GM23248 (cell line): ENCODE results near the gene ARHGAP44.

Experiments used
- EZH2 ChIP-seq: fragments of 200-600 bp; sonication (generic); IDR thresholded peaks from 2 replicates; pipeline ENCODE4 v1.6.1; 2018; ENCODE audit warnings: antibody characterized with exemption, mild to moderate bottlenecking; ENCODE audit not compliant: insufficient read depth, poor library complexity, severe bottlenecking
- EZH2phosphoT487 ChIP-seq: fragments of 200-600 bp; sonication (generic); IDR thresholded peaks from 2 replicates; pipeline ENCODE4 v1.6.1; 2018; ENCODE audit warnings: antibody characterized with exemption, moderate library complexity, mild to moderate bottlenecking, low read depth; ENCODE audit not compliant: insufficient read depth

DNA sequence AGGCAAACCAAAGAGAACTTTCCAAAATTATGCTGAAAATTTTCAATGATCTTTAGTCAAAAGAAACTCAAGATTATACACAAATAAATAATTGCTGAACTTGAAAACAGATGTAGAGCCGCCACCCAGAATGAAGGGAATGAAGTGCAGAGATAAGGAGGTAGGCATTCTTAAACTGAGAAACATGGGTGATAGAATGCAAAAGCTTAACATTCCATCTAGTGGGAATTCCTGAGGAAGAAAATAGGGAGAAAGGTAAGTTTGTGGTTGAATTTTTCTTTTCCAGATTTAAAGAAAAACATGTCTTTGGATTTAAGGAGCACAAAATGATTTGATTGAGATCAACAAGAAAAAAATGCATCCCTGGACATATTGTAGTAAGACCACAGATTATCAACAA, 120.2 kb downstream of the ARHGAP44 start:
- TF ChIP-seq EZH2 (no peak), EZH2phosphoT487 (no peak)
